HG03060 (cell line): ENCODE results near the gene GNAI1.

Source experiments
- ATAC-seq: cut with Tn5 transposase; IDR thresholded peaks from one replicate; pipeline ENCODE4 v1.9.1; 2021; ENCODE audit warnings: low read depth, moderate number of reproducible peaks; ENCODE audit not compliant: unreplicated experiment

The GNAI1 gene

GRCh38 chr7:80131675-80132435 is 2.8 kb upstream of the GNAI1 start:
- ATAC-seq, result no peak

DNA sequence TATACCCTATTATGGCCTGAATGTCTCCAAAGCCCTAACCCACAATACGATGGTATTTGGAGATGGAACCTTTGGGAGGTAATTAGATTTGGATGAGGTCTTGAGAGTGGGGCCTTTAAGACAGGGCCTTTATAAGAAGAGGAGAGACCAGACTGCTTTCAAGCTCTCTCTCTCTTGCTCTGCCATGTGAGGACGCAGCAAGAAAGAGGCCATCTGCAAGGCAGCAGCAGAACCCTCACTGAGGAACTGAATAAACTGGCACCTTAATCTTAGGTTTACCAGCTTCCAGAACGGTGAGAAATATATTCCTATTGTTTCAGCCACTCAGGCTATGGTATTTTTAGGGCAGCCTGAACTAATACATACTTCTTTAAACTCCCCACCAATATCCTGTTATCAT is 2.0 kb upstream of the GNAI1 start:
- no peak for ATAC-seq

GRCh38 chr7:80133361-80134114 is 1.1 kb upstream of the GNAI1 start:
- ATAC-seq, result no peak

DNA sequence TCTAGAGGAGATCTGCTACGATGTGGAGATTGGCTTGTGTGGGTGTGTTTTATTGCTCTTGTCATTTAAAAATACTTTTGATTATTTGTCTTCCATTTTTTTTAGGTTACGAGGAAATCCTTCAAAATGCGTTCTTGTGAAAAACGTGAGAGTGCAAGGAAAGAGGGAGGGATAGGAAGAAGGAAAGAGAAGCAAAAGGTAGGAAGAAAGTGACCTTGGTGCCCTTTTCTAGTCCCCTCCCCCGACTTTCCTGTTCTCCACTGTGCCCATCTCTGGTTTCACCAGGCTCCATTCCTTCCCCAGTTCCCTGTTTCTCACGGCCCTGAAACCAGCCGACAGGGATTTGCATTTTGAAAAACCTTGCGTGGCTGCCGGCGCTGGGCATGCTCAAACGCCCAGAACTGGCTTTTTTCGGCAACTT is 506 bp upstream of the GNAI1 start:
- ATAC-seq, result no peak

GRCh38 chr7:80135309-80136104 is 876 bp downstream of the GNAI1 start:
- ATAC-seq, result no peak

GRCh38 chr7:80136261-80137055 is 1.8 kb downstream of the GNAI1 start:
- peak; percentile 50 for ATAC-seq

DNA sequence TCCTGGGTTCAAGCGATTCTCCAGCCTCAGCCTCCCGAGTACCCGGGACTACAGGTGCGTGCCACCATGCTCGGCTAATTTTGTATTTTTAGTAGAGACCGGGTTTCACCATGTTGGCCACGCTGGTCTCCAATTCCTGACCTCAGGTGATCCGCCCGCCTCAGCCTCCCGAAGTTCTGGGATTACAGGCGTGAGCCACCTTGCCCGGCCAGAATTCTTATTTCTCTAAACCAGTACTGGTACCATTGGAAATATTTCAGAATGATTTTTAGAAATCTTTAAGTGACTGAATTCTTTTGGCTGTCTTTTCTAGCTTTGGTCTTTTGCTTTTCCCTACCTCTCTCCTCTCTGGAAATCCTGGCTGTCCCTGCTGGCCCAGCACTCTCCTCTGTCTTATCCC is 2.8 kb downstream of the GNAI1 start:
- no peak for ATAC-seq

GRCh38 chr7:80139236-80139635 is 4.6 kb downstream of the GNAI1 start:
- no peak for ATAC-seq

DNA sequence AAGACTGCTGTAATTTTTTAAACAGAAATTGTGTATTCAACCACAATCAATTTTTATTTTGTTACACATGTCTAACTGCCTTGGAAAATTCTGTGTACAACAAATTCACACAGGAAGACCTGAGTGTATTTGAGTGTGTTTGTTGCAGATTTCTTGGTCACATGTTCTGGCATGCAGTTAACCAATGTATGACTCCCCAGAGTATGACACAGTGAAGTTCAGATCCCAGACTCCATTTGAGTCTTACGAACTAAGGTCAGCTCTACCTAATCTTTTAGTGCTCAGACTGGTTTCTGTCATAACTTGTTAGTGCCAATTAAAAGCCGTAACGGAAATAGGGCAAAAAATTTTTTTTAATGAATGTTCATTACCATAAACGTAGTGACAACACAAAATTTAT is 5.8 kb downstream of the GNAI1 start:
- ATAC-seq, result no peak

- ATAC-seq, result no peak
These were observed 6.7 kb downstream of the GNAI1 start for GRCh38 chr7:80141376-80141775.

DNA sequence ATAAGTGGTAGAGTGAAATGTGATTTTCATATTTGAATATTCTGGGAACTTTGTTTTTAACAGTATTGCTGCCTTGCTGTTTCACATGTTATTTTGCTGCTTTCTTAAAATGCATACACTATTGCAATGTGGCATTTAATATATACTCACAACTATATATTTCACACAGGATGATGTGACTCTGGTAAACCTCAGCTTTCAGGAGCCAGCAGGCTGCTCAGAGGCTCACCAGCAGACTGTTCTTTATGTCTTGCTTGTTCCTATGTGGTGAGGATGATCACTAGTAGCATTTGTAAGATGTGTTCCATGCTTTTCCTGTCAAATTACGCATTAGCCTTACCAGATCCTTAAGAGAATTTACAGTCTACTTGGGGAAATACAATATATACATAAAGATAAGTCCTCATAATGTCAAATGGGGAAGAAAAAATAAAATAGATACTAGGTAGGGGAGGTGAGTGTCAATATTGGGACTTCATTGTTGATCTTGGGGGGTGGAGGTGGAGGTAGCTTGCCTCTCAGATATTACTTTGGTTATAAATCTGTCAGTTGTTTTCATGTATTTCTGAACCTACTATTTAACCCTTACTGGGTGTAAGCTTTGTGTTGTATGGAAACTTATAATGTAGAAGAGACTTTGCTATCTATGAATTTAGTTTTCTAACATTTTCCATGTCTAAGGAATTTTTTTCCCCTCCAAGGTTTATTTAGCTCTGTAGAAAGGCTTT is 8.4 kb downstream of the GNAI1 start:
- ATAC-seq, result no peak

DNA sequence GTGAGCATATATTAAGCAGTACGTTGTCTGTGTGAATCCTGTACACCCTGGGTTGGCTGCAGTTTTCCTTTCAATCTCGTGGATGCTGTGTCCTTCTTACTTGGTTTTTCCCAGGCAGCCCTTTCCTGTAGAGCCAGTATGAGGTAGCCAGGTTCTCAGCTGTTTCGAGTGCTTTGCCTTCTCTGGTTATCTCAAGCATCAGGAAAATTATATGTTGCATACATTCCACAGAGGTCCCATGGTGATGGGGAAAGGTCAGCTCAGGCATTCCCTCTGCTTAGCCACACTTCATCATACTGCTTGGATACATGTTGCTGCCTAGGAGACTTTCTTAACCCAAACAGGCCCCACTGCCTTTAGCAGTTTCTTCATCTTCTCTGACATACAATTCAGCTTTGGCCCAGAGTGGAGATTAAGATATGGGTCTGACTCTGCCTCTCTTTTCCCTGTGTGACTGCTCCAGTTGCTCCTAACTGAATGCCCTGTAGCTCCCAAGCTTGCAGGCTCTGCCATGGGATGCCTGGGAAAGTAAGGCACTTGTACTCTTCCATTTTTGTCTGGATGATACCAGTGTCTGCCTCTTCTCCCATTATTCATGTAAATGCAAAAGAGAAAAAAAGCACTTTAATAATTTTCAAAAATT is 11.3 kb downstream of the GNAI1 start:
- no peak for ATAC-seq

GRCh38 chr7:80146545-80147182 is 12.0 kb downstream of the GNAI1 start:
- no peak for ATAC-seq

- no peak for ATAC-seq
These were observed 13.1 kb downstream of the GNAI1 start for GRCh38 chr7:80147543-80148391.

DNA sequence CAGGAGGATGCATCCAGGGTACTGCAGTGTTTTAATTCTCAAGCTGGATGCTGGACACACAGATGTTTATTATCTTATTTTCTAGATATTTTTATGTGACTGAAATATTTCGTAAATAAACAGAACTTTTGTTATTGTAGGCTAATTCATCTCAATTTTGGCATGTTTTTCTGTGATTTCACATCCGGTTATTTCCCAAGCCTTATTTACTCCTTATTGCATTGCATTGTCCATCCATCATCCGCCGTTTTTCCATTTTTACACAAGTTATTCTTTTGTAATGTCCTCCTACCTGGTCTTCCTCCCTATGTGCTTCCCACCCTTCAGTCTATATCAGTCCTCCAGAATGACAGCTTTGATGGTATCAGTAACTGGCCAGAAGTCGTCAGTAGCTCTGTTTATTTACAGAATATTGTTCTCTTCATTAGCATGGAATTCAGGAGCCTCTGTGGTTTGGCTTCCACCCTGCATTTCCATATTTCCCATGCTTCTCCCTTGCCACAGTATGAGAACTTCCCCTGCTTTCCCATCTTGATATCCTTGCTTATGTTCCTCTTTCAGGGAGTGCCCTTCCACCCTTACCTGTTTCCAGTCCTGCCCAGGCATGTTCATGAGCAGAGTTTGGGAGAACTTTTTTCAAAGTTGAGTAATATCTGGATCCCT is 16.1 kb downstream of the GNAI1 start:
- no peak for ATAC-seq

DNA sequence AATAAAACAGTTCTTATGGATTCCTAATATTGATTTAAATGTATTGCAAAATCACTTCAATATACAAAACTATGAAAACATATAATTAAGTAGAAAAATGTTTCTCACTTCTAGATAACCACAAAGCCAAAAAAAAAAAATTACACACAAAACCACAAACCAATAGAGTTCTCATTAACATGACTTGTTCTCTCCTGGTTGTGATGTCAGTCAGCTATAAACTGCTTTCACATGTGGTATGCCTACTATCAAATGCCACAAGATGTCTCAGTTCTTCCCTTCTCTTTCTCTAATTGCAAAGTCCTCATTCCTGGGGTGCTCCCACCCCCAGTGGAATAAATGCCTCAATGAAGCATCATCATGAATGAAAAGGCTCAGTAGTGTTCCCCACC is 16.6 kb downstream of the GNAI1 start:
- no peak for ATAC-seq

- no peak for ATAC-seq
These were observed 18.8 kb downstream of the GNAI1 start for GRCh38 chr7:80153446-80153845.
